NCI-H146 (cell line): ENCODE data around the gene UBE2N.

Source experiments
- DNase-seq: peaks from one replicate; lab custom pipeline; 2025; lab: John Stamatoyannopoulos, UW

The UBE2N gene

DNA sequence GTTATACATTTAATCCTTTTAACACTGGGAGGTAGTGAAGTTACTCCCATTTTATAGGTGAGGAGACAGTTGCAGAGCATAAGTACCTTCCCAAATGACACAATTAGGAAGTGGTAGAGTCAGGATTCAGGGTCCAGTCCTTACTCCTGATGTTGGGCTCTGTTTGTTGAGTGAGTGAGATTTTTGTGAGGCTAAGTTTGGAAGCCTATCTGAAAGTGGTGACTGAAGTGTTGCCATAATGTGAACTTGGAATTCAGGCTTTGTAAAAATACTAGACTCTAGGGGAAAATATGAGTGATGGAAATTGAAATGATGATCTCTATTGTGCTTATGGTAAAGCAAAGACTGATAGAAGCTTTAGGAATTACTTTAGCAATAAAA lies 61.8 kb downstream of the UBE2N start:
- no peak for DNase-seq

DNA sequence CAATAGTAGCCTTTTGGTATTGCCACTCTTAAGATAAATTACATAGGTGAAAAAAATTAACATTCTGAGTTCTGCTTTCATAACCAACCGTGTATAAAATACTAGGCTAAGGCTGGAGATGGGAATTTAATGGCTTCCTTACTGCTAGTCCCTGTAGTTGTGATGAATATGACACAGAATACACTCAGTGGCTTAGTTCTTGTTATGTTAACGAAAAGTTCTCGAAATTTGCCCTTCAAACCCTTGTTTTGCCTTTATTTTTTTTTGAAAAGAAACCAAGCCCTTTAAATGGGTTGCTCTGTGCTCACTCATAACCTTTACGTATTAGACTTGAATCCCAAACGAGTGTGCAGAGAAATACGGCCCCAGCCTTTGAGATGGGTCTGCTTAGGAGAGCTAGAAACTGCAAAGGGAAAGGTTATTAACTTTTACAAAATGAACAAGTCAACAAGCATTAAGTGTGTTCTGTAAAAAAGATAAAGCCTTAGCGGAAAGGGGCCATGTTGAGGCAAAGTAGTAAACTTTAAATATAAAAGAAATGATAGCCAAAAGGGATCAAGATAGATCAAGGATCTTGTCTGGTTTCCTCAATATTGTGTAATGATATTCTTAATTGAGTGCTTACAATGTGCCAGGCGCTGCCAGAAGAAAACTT lies 62.3 kb downstream of the UBE2N start:
- no peak for DNase-seq

DNA sequence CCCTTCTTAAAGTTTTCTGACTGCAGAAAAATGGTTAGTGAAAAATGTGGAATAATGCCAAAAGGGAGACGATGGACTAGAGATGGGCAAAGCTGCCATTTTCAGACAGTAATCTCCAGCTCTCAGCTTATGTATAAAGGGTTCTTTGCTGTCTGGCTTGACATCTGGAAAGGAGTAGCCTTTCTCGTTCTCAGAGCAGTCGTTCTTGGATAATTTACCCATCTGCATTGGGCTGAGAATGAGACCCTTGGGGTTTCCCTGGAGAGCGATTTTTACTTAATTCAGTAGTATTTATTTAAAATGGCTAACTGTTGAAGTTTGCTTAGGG lies 62.8 kb downstream of the UBE2N start:
- DNase-seq, result no peak

DNA sequence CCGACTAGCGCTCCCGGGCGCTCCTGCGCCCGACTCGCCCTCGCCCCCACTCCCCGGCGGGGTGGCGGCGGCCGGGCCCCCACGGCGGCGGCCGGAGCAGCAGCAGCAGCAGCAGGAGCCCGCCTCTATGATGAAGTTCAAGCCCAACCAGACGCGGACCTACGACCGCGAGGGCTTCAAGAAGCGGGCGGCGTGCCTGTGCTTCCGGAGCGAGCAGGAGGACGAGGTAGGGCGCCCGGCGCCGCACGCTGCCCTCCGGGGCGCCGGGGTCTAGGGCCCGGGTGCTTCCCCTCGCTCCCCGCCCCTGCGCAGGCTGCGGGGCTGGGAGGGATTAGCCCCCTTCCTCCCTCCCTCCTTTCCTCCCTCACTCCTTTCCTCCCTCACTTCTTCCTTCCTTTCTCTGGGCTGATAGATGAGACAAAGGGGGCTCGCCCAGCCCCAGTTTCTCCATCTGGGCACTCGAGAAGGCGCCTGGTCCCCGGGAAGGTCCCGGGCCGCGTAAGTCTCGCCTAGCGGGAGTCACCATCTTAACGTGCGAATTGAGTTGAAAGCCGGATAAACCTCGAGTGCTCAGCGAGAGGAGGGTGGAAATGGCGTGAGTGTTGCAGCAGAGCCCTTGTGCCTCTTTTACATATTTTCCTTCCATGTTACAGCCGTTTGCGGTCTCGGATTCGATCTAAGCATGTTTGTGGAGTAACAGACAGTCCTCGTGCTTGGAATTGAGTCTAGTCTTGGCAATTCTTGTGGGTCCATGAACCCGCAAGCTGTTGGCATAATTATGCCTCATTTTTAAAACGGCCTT lies 63.4 kb downstream of the UBE2N start:
- DNase-seq, result peak; percentile 49

DNA sequence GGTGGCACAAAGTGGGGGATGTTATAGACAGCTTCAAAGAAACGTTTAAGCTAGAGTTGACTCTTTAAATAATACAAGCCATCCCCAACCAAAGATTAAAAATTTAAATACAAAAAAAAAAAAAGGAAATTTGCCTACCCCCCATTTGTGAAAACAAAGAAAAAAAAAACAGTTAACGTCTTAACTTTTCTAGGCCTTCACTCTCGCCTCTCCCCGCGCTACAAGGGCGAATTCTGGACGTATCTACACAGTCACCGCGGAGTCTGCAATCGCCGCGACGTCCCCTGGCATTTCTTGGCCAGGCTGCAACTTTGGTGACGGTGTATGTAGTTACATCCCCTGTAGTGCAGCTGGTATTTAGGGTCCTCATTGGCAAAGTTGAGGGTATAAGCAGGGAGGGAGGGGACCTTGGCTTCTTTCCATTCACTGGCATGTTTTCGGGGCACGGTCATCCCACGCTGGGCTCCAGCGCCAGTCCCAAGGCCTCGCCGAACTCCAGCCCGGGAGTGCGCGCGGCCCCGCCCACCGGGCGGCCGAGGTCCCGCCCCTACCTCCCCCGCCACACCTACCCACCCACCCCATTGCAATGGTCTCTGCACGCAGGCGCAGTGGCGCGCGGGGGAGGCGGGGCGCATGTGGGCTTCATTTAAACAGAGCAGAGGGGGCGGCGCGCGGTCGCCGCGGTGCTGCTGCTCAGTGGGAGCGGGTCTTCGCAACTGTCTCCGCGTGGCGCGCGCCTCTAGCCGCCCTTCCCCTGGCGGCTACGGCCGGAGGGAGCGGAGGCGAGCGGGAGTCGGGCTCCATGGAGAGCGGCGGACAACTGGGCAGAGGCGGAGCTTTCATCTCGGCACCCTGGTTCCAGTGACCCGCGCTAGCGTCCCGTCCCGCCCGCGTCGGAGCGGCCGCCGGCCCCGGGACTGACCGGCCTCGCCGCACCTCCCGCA lies 64.2 kb downstream of the UBE2N start, which contains the start of gene NUDT4:
TSS of gene NUDT4 (plus strand) at position 674 of the 944 bp plus-strand sequence. CDS start 398 bp downstream, outside the sequence.
- peak; percentile 94 for DNase-seq

DNA sequence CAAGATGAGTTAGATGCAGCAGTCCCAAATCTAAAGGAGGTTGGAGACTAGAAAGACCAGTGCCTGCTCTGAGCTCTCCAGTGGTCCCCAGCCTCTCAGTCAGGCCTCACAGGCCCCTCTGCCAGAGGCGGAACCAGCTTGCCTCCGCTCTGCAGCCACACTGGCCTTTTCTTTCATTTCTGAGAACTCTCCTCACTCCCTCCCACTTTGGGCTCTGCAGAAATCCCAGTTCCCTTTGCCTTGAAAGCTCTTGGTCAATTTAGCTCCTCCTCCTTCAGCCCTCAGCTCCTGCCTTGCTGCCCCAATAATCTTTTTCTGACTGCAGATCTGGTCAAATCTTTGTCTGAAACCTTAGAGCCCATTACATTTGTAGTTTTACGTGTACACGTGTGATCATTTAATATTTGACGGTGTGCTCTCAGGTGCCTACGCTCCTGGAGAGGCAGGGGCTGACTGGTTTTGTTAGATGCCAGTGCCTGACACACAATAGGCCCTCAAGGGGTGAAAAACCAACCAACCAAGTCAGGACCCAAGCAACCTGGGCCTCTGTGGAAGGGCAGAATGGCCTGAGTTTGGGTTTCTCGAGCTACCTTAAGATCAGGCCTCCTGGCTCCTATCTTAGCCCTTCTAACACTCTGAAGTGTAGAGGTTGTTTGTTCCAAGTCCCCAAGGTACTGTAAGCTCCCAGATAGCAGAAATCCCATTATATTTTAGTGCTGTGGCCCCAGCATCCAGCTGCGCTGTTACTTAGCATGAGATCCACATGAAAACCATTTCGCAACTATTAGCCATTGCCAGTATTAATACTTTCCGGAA lies 65.1 kb downstream of the UBE2N start:
- DNase-seq, result no peak

DNA sequence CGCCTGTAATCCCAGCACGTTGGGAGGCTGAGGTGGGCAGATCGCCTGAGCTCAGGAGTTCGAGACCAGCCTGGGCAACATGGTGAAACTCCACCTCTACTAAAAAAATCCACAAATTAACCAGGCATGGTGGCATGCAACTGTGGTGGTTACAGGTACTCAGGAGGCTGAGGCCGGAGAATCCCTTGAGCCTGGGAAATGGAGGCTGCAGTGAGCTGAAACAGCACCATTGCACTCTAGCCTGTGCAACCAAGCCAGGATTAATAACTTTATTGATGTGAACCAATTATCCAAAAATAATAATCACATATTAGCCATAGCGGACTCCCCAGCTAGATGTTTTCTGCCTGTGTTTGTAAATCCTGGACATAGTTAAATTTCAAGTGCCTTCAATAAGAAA lies 65.8 kb downstream of the UBE2N start:
- no peak for DNase-seq

DNA sequence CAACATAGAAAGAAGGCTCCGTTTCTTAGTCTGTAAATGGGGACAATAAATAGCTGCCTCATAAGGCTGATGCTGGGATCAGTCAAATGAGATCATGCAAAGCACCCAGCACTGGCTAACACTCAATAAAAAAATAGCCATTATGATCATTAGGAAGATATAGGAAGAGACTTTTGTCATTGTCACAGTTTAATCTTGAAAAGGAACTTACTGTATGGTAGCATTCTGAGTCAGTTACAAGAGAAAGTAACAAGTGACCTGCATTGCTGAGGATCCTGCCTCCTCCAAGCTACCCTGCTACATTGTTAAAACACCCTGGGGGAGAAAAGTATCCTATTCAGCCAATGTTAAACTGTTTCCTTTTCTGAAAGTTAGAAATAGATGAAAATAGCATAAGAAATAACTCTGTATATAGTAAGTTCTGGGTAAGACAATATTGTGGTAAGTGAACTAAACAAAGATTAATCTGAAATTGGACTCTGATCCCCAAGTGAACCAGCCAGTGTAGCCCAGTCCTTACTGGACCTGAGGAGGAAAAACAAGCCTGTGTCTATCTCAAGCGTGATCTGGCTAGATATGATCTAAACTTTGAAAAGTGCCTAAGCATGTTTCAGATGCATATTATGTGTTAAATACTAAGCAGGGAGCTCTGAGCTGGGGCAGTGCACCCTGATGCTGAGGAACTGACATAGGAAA lies 67.6 kb downstream of the UBE2N start:
- no peak for DNase-seq

DNA sequence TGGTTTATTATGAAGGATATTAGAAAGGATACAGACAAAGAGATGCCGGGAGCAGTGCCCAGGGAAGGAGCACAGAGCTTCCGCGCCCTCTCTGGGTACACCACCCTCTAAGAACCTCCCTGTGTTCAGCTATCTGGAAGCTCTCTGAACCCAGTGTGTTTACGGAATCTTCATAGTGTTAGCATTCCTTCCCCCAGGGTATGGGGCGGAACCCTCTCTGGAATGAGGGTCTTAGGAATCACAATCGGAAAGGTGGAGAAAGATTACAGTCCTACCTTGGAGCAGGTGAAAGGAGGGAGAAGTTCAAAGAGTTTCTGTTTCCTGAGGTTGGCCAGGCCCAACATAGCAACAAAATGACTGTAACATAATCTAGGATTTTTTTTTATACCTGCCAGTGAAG lies 70.8 kb downstream of the UBE2N start:
- no peak for DNase-seq

DNA sequence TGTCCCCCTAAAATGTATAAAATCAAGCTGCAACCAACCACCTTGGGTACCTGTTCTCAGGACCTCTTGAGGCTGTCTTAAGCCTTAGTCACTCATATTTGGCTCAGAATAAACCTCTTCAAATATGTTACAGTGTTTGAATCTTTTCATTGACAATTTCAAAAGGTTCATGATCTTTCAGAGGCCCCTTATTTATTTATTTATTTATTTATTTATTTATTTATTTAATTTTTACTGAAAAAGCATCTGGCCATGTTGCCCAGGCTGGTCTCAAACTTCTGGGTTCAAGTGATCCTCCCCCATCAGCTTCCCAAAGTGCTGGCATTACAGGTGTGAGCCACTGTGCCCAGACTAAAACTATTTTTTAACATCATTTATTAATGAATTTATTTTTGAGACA lies 72.2 kb downstream of the UBE2N start:
- no peak for DNase-seq

DNA sequence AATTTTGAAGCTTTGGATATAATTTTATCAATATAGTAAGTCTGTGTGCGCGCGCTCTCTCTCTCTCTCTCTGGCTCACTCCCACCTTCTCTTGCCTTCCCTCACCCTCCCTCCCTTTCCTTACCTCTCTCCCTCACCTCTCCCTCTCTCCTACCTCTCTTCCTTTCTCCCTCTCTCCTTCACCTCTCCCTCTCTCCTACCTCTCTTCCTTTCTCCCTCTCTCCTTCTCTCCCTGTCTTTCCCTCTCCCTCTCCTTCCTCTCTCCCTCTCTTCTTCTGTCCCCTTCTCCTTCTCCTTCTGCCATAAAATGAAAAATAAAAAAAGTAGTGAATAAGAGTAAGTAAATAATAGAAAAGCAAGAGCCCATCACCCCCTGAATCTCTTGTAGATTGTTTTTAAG lies 73.0 kb downstream of the UBE2N start:
- DNase-seq, result no peak

DNA sequence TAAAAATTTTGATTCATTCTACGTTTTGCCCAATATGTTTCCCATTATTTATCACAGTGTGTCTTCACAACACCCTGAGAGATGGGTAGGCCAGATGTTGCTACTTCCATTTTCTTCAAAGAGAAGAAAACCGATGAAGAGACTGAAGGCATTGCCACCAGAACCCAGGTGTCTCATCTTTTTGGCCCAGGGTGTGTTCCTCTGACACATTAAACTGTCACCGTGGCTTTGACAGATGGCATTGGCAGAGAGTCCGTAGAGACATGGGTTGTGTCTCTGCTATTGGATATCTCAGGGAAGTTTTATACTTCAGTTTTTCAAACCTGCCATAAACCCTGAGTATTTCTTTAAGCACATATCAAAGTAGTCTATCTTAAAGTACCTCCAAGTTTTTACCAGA lies 75.3 kb downstream of the UBE2N start:
- no peak for DNase-seq

DNA sequence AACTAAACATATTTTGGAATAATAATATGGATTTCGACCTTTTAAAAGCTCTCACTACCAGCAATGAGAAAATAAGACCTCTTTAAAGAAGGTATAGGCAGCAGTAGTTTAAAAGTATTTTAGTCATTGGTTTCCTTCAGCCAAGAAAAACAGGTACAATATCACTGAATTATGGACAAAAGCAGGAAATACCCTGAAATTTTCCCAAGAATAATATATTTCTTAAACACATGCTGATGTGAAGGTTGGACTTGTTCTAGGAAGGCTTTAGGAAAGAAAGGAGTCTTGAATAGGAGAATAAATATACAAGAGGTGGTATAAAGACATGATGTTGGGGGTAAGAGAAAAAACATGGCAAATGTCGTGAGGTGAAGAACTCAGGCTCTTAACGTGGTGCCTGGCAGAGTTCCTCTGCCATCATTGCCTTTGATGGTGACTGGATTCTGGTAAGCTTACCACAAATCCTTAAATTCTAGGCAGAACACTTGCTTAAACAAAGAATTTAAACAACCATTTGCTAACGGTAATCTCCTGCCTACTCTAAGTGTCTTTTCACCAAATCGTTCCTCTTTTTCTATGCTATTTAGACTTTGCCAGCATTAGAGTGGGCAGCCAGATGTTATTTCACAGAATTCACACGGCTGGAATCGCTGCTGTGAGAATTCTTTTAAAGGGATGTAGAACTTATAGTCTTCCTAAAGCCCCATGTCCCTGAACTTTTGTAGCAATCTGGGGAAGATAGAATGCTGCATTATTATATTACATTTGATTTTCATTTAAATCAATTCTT lies 75.9 kb downstream of the UBE2N start:
- no peak for DNase-seq

DNA sequence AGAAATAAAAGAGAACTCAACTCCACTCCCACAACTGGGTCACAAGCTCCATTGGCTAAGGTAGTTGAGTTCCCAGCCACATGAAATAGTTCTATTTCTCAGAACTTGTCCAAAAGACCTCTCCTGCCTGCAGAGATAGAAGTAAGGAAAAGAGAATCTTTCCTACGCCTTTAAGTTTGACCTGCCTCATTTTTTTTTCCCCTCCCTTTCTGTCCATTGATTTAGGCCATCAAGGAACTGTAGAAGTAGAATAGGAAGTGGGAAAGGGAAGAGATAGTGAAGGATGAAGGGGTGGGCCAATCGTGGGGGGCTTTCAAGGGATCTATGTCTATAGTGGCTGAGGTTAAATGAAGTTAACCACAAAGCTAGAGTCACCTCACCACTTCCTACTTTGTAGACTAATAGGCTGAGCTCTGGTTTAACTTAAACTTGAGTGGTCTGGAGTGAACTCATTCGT lies 77.9 kb downstream of the UBE2N start:
- DNase-seq, result no peak

DNA sequence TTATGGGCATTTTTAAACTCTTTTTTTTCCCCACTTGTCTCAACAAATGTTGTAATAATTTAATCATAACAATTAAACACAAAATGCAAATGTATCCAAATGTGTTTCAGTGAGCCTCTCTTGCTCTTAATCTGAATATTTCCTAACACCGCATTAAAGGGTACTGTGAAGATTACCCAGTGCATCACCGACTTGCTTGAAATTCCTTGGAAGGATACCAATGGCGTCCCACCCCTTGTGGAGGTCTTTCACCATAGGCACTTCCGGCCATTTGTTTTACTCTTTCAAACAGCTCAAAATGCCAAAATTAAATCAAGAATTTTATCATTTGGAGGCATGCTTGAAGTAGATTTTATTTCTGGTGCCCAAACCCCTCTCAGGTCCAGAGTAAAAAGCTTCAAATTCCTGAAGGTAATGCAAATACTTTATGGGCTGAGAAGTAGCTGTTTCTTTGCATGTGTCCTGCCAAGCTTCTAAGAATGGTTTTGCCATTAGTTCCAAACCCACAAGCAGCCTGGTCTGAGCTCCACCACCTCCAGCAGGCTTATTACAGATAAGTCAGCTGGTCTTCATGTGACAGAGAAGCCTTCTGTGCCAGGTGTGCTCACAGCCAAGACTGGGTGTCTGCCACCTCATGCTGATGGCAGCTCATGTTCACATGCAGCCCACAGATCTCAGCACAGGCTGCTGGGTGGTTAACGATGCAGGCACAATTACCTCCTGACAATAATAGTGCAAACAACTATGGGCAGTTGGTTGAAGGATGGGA lies 80.4 kb downstream of the UBE2N start:
- peak; percentile 39 for DNase-seq

DNA sequence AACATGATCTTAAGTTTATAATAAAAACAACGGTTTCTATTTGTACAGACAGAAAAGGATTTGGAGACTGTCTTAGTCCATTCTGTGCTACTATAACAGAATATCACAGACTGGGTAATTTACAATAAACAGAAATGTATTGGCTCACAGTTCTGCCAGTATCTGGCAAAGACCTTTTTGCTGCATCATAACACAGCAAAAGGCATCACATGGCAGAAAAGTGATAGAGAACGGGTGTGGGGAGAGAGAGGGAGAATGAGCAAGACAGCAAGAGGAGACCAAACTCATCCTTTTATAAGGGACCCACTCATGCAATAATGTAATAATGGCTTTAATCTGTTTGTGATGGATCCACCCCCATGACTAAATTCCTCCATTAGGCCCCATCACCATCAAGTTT lies 81.1 kb downstream of the UBE2N start:
- no peak for DNase-seq

DNA sequence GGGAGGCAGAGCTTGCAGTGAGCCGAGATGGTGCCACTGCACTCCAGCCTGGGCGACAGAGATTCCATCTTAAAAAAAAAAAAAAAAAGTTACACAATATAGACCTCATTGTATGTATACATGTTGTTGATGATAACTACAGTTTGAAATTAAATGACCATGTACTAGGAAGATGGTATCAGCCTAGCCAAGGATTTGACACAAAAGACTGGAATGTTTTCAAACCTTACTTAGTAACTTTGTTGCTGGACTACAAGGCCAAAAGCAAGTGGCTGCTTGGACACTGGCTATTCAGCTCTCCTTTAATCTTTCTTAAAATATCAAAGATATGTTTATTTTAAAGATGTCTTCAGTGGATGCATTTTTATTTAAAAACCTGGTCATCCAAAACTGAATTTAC lies 82.9 kb downstream of the UBE2N start:
- no peak for DNase-seq

DNA sequence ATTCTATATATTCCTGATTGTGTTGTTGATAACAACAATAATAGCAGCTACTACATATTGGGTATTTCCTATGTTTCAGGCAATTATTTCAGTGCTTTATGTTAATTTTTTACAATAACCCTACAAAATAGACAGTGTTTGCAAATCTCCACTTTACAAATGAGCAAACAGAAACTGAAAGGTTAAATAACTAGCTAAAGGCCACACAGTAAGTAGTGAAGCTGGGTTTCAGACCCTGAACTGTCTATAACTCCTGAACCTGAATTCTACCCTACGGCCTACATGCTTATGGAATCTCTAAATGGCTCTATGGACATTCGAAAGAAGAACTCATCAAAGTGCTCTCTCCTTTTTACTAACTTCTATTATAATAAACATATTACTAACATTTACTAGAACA lies 83.7 kb downstream of the UBE2N start:
- DNase-seq, result no peak

DNA sequence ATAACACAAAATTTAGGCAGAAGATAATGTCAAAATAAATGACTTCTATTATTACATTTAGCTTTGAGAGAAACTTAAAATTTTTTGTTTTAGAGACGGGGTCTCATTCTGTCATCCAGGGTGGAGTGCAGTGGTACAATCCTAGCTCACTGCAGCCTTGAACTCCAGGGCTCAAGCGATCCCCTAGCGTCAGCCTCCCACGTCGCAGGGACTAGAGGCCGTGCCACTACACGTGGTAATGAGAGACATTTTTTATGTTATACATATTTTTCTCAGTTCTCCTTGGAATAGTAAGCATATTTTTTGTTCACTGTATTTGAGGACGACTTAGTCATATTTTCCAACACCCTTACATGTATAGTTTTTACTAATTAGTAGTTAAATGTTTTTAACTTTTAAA lies 85.5 kb downstream of the UBE2N start:
- DNase-seq, result no peak
